ENCODE data around the gene FHOD3.

Gene FHOD3

DNA sequence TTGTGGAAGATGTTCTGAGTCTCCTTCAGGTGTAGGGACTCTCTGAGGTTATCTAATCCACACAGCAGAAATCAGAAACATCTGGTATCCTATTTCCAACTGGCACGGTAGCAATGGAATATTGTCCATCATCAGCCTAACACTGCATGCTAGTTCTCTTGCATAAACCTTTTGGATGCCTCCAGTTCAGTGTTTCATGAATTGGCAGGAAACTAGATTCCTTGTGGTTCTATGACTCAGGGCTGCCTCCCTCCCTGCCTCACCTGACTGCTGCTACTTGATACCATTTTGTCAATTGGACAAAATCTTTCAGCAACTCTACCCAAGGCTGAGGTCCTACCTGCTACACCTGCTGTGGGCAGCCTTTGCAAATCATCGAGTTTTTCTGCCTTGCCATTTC, 400.4 kb downstream of the FHOD3 start:
- TF ChIP-seq, protein P1, sequence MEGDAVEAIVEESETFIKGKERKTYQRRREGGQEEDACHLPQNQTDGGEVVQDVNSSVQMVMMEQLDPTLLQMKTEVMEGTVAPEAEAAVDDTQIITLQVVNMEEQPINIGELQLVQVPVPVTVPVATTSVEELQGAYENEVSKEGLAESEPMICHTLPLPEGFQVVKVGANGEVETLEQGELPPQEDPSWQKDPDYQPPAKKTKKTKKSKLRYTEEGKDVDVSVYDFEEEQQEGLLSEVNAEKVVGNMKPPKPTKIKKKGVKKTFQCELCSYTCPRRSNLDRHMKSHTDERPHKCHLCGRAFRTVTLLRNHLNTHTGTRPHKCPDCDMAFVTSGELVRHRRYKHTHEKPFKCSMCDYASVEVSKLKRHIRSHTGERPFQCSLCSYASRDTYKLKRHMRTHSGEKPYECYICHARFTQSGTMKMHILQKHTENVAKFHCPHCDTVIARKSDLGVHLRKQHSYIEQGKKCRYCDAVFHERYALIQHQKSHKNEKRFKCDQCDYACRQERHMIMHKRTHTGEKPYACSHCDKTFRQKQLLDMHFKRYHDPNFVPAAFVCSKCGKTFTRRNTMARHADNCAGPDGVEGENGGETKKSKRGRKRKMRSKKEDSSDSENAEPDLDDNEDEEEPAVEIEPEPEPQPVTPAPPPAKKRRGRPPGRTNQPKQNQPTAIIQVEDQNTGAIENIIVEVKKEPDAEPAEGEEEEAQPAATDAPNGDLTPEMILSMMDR (IDR thresholded peaks at IDR 0.05; ENCODE audit: low read depth, low read length) = no peak
- H3K4me3 ChIP-seq (ENCODE audit: low read depth, low read length) = no peak overlapping the region

DNA sequence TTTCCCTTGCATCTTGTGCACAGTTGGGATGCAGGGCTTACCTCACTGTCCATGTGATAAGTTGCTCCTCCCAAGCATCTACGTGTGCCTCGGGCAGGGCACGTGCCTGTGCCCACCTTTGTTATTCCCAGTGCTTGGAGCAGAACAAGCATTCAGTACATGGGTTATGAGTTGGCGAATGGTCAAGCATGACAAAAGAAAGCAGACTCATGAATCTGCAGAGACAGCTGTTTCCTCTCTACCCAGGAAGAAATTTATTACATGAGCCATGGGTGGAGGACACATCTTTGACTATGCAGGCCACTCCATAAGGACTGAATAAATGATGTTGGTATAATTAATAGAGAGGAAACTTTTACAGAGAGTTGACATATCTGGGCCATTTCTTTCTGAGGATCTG, 403.4 kb downstream of the FHOD3 start:
- no peak overlapping the region for H3K4me3 ChIP-seq (ENCODE audit: low read depth, low read length)
- TF ChIP-seq, protein P1 (IDR thresholded peaks at IDR 0.05; ENCODE audit: low read depth, low read length) = no peak

DNA sequence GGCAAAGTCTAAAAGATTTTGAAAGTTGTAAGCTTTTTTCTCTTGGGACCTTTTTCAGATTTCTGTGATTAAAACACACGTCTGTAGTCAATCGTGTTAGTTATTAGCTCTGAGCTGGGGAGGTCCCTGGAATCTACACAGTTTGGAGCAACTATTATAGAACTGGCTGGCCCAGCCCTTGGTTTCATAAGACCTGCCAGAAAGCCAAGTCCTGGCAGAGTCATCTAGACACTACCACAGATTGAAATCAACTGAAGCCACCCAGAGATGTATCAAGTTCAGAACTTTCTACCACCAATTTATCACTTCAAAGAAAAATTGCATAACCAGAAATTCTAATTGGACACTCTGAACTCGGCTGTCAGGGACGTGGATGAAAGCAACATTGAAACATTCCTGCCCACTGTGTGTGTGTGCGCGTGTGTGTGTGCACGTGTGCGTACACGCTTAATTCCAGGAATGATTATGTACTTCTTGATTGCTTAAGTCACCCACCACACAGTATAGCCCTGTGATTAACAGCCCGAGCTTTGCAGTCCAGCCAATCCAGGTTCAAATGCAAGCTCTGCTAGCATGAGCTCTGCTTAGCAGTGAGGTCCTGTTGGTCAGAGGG, 405.0 kb downstream of the FHOD3 start:
- TF ChIP-seq, protein P1 (IDR thresholded peaks at IDR 0.05; ENCODE audit: low read depth, low read length) = no peak
- H3K4me3 ChIP-seq (ENCODE audit: low read depth, low read length) = no peak overlapping the region

DNA sequence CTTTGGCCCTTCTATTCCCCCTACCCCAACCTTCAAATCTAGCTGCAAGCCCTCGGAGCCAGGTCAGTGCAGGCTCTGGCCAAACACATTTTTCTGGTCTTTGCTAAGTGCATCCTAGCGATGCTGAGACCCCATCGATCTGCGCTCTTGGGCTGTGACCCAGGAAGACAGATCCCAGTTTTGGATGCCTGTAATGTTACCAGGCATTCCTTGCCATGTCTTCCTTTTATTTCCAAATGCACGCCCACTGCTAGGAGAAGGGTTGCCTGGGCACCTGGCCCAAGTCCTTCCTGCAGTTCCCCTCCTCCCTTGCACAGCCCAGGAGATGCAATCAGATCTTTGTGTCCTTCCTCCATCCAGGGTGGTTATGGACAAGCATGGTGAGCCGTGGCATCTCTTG, 406.6 kb downstream of the FHOD3 start:
- H3K4me3 ChIP-seq (ENCODE audit: low read depth, low read length) = no peak overlapping the region
- TF ChIP-seq, protein P1 (IDR thresholded peaks at IDR 0.05; ENCODE audit: low read depth, low read length) = no peak

DNA sequence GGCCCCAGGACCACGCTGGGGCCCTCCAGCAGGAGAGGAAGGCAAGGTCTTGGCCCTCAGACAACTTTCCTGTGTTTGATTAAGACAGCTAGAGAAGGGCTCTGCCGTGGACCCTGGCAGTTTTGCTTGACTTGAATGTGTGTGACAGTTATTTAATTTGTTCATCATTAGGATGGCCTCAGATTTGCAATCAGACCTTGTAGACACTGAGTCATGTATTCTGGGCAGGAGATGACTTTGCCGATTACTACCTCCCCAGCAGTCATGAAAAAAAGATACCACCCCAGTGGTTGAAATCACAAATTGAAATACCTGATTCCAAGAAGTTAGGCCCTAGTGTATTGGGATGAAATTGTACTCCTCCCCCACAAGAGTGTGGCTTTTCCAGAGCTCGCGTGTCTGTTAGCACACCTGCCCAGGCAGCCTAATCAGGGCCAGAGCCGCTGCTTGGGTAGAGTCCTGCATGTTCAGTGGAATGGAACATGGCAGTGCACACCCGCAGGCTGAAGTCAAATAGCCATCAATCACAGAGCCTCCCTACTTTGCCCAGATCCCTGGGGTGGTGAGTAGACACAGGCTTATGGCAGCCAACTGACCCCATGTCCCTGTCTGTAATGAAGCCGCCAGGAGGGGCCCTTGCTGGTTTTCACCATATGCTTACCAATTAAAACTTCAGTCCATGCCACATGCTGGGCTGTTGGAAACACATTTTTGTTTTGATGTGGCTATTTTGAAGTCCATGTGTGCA, 408.8 kb downstream of the FHOD3 start:
- no peak overlapping the region for H3K4me3 ChIP-seq (ENCODE audit: low read depth, low read length)
- TF ChIP-seq, protein P1 (IDR thresholded peaks at IDR 0.05; ENCODE audit: low read depth, low read length) = no peak

DNA sequence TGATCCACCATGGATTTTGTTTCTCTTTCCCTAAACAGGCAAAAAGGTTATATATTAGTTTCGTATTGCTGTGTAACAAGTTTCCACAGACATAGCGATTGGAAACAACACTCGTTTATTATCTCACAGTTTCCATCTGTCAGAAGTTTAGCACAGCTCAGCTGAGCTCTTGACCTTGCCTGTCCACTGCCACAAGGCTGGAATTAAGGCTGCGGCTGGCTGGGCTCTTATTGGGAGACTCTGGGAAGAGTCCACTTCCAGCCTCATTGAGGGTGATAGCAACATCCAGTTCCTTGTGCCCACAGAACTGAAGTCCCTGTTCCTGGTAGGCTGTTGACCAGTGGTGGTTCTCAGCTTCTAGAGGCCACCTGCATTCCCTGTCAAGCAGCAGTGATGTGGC, 410.9 kb downstream of the FHOD3 start:
- TF ChIP-seq, protein P1 (IDR thresholded peaks at IDR 0.05; ENCODE audit: low read depth, low read length) = no peak
- no peak overlapping the region for H3K4me3 ChIP-seq (ENCODE audit: low read depth, low read length)

DNA sequence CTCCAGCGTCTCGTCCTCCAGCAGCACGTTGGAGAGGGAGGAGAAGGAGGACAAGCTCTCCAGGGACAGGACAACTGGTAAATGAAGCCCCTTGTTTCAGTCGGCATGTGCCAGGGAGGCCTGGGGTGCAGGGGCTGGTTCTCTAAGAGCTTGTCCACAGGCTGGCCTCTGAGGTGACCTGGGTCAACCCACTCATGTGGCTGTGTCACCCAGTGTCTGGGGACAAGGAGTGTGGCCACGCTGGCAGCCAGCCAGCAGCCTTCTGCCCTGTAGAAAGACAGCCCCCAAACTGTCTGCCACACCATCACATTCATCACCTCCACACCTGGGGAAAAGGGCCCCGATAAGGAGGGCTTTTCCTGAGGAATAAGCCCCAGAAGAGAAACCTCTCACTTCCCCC, 411.8 kb downstream of the FHOD3 start:
- H3K4me3 ChIP-seq (ENCODE audit: low read depth, low read length) = no peak overlapping the region
- TF ChIP-seq, protein P1 (IDR thresholded peaks at IDR 0.05; ENCODE audit: low read depth, low read length) = no peak
